Stimulated activated CD8-positive, alpha-beta memory T cell treated with anti-CD3 and anti-CD28 coated beads, Interleukin-4, amount 100 ng/mL, for 1 hour (primary cell): Measurements from ENCODE around the gene SEC22B.
A peak's percentile ranks its signal among the peaks of the same experiment; 100 is the strongest.
"Not testable (repeated sequence)": the region's sequence is repeated elsewhere in the genome, so short reads cannot be mapped to it uniquely, and the experiment has no call there.

Experiments used
- DNase-seq, 2 donors: peaks; one replicate each; pipeline ENCODE4 v3.0.0-alpha.2; 2020; ENCODE audit warnings: low read depth in 2 of 2, low spot score in 1 of 2

Gene SEC22B

GRCh38 chr1:120149420-120150059 lies 26.8 kb downstream of the SEC22B start:
- DNase-seq: not testable (repeated sequence)

GRCh38 chr1:120145806-120146205 lies 30.5 kb downstream of the SEC22B start:
- DNase-seq: not testable (repeated sequence)

- not testable (repeated sequence) for DNase-seq
Measured at GRCh38 chr1:120144626-120145025, 31.7 kb downstream of the SEC22B start.

GRCh38 chr1:120144169-120144568 lies 32.2 kb downstream of the SEC22B start:
- not testable (repeated sequence) for DNase-seq

- not testable (repeated sequence) for DNase-seq
Measured at GRCh38 chr1:120143334-120143733, 33.0 kb downstream of the SEC22B start.

- DNase-seq: peak; percentile 6 to 27
Measured at GRCh38 chr1:120142512-120143263, 33.6 kb downstream of the SEC22B start.

- not testable (repeated sequence) for DNase-seq
Measured at GRCh38 chr1:120141865-120142264, 34.5 kb downstream of the SEC22B start.

- DNase-seq: not testable (repeated sequence)
Measured at GRCh38 chr1:120140656-120141265, 35.6 kb downstream of the SEC22B start.

GRCh38 chr1:120136086-120136485 lies 40.2 kb downstream of the SEC22B start:
- DNase-seq: not testable (repeated sequence)

- DNase-seq: not testable (repeated sequence)
Measured at GRCh38 chr1:120133928-120134325, 42.4 kb downstream of the SEC22B start.

- no peak for DNase-seq
Measured at GRCh38 chr1:120133228-120133927, 42.9 kb downstream of the SEC22B start.

- DNase-seq: not testable (repeated sequence)
Measured at GRCh38 chr1:120132406-120132763, 43.9 kb downstream of the SEC22B start.

- DNase-seq: not testable (repeated sequence)
Measured at GRCh38 chr1:120131611-120132405, 44.5 kb downstream of the SEC22B start.

GRCh38 chr1:120127921-120128320 lies 48.4 kb downstream of the SEC22B start:
- DNase-seq: not testable (repeated sequence)

GRCh38 chr1:120126216-120126615 lies 50.1 kb downstream of the SEC22B start:
- DNase-seq: not testable (repeated sequence)

- DNase-seq: not testable (repeated sequence)
Measured at GRCh38 chr1:120124628-120125027, 51.7 kb downstream of the SEC22B start.

GRCh38 chr1:120123813-120124510 lies 52.4 kb downstream of the SEC22B start:
- not testable (repeated sequence) for DNase-seq

- DNase-seq: not testable (repeated sequence)
Measured at GRCh38 chr1:120122262-120122893, 53.9 kb downstream of the SEC22B start.

GRCh38 chr1:120121830-120122229 lies 54.5 kb downstream of the SEC22B start:
- DNase-seq: not testable (repeated sequence)
